ENCODE results near the gene UBE2D2.
"Not testable (repeated sequence)": the region's sequence is repeated elsewhere in the genome, so short reads cannot be mapped to it uniquely, and the experiment has no call there.

UBE2D2 gene

GRCh38 chr5:139524940-139525585, 36.1 kb upstream of the UBE2D2 start:
- Histone ChIP-seq H3K27me3 (ENCODE audit: insufficient read depth, poor library complexity, severe bottlenecking) (no peaks in the 10 kb centered on the region), H3K4me3 (ENCODE audit: severe bottlenecking) (no peak overlapping the region), H3K9me3 (ENCODE audit: severe bottlenecking) (no peaks in the 10 kb centered on the region), H3K27ac (ENCODE audit: poor library complexity, severe bottlenecking) (no peak overlapping the region), H3K36me3 (ENCODE audit: low read depth) (no peaks in the 10 kb centered on the region), H3K4me1 (ENCODE audit: insufficient read depth, poor library complexity, severe bottlenecking) (no peaks in the 10 kb centered on the region)
- no peak for TF ChIP-seq CTCF (IDR thresholded peaks at IDR 0.05; ENCODE audit: poor library complexity, severe bottlenecking)
- DNase-seq (ENCODE audit: low spot score) (no peak), ATAC-seq (ENCODE audit: low read depth) (no peak)

GRCh38 chr5:139525586-139526308, 35.4 kb upstream of the UBE2D2 start:
- not testable (repeated sequence) for H3K27ac ChIP-seq (ENCODE audit: poor library complexity, severe bottlenecking); H3K4me3 ChIP-seq (ENCODE audit: severe bottlenecking); H3K36me3 ChIP-seq (ENCODE audit: low read depth); DNase-seq (ENCODE audit: low spot score); H3K4me1 ChIP-seq (ENCODE audit: insufficient read depth, poor library complexity, severe bottlenecking); ATAC-seq (ENCODE audit: low read depth); H3K27me3 ChIP-seq (ENCODE audit: insufficient read depth, poor library complexity, severe bottlenecking); H3K9me3 ChIP-seq (ENCODE audit: severe bottlenecking)

- not testable (repeated sequence) for DNase-seq (ENCODE audit: low spot score); H3K27me3 ChIP-seq (ENCODE audit: insufficient read depth, poor library complexity, severe bottlenecking); H3K4me3 ChIP-seq (ENCODE audit: severe bottlenecking); H3K9me3 ChIP-seq (ENCODE audit: severe bottlenecking); ATAC-seq (ENCODE audit: low read depth); H3K36me3 ChIP-seq (ENCODE audit: low read depth); H3K4me1 ChIP-seq (ENCODE audit: insufficient read depth, poor library complexity, severe bottlenecking); H3K27ac ChIP-seq (ENCODE audit: poor library complexity, severe bottlenecking)
Observed at GRCh38 chr5:139526309-139527089, 34.6 kb upstream of the UBE2D2 start.

- H3K4me1 ChIP-seq (ENCODE audit: insufficient read depth, poor library complexity, severe bottlenecking); DNase-seq (ENCODE audit: low spot score); H3K4me3 ChIP-seq (ENCODE audit: severe bottlenecking); H3K9me3 ChIP-seq (ENCODE audit: severe bottlenecking); H3K36me3 ChIP-seq (ENCODE audit: low read depth); ATAC-seq (ENCODE audit: low read depth); H3K27ac ChIP-seq (ENCODE audit: poor library complexity, severe bottlenecking); H3K27me3 ChIP-seq (ENCODE audit: insufficient read depth, poor library complexity, severe bottlenecking): not testable (repeated sequence)
Observed at GRCh38 chr5:139527090-139527470, 34.1 kb upstream of the UBE2D2 start.

- H3K36me3 ChIP-seq (ENCODE audit: low read depth); H3K9me3 ChIP-seq (ENCODE audit: severe bottlenecking); H3K27ac ChIP-seq (ENCODE audit: poor library complexity, severe bottlenecking); H3K4me1 ChIP-seq (ENCODE audit: insufficient read depth, poor library complexity, severe bottlenecking); H3K27me3 ChIP-seq (ENCODE audit: insufficient read depth, poor library complexity, severe bottlenecking); ATAC-seq (ENCODE audit: low read depth); H3K4me3 ChIP-seq (ENCODE audit: severe bottlenecking); DNase-seq (ENCODE audit: low spot score): not testable (repeated sequence)
Observed at GRCh38 chr5:139527896-139528467, 33.2 kb upstream of the UBE2D2 start.

GRCh38 chr5:139528695-139529094, 32.4 kb upstream of the UBE2D2 start:
- DNase-seq (ENCODE audit: low spot score); ATAC-seq (ENCODE audit: low read depth); H3K36me3 ChIP-seq (ENCODE audit: low read depth); H3K4me3 ChIP-seq (ENCODE audit: severe bottlenecking); H3K9me3 ChIP-seq (ENCODE audit: severe bottlenecking); H3K4me1 ChIP-seq (ENCODE audit: insufficient read depth, poor library complexity, severe bottlenecking); H3K27ac ChIP-seq (ENCODE audit: poor library complexity, severe bottlenecking); H3K27me3 ChIP-seq (ENCODE audit: insufficient read depth, poor library complexity, severe bottlenecking): not testable (repeated sequence)

- H3K36me3 ChIP-seq (ENCODE audit: low read depth); H3K27me3 ChIP-seq (ENCODE audit: insufficient read depth, poor library complexity, severe bottlenecking); H3K4me1 ChIP-seq (ENCODE audit: insufficient read depth, poor library complexity, severe bottlenecking); ATAC-seq (ENCODE audit: low read depth); DNase-seq (ENCODE audit: low spot score); H3K9me3 ChIP-seq (ENCODE audit: severe bottlenecking); H3K27ac ChIP-seq (ENCODE audit: poor library complexity, severe bottlenecking); H3K4me3 ChIP-seq (ENCODE audit: severe bottlenecking): not testable (repeated sequence)
Observed at GRCh38 chr5:139530079-139530478, 31.1 kb upstream of the UBE2D2 start.

All from RWPE2 (cell line).